RWPE2 (cell line): ENCODE data around the gene USP40.

ENCODE experiments used
- ATAC-seq: fragments of 200-7000 bp; cut with Tn5 transposase; 3 replicates; pipeline ENCODE4 v1.9.1; 2021; ENCODE audit warnings: low read depth
- DNase-seq: peaks from one replicate; pipeline ENCODE4 v3.0.0-alpha.2; 2020; ENCODE audit warnings: low spot score
- H3K27ac ChIP-seq: fragments of 450-650 bp; 2 replicates; pipeline ENCODE4 v1.5.1; 2017; ENCODE audit warnings: mild to moderate bottlenecking; ENCODE audit not compliant: poor library complexity, severe bottlenecking
- H3K27me3 ChIP-seq: fragments of 250-450 bp; sonication (Bioruptor Pico); 2 replicates; pipeline ENCODE4 v1.5.1; 2021; ENCODE audit warnings: mild to moderate bottlenecking, moderate library complexity; ENCODE audit not compliant: insufficient read depth, poor library complexity, severe bottlenecking
- H3K36me3 ChIP-seq: fragments of 250-450 bp; sonication (Bioruptor Pico); 2 replicates; pipeline ENCODE4 v1.5.1; 2020; ENCODE audit warnings: low read depth, mild to moderate bottlenecking, moderate library complexity
- H3K4me1 ChIP-seq: fragments of 250-450 bp; sonication (Bioruptor Pico); 2 replicates; pipeline ENCODE4 v1.5.1; 2021; ENCODE audit warnings: mild to moderate bottlenecking, moderate library complexity; ENCODE audit not compliant: insufficient read depth, poor library complexity, severe bottlenecking
- H3K4me3 ChIP-seq: fragments of 250-450 bp; sonication (Bioruptor Pico); 2 replicates; pipeline ENCODE4 v1.5.1; 2021; ENCODE audit warnings: mild to moderate bottlenecking, moderate library complexity; ENCODE audit not compliant: severe bottlenecking
- H3K9me3 ChIP-seq: fragments of 250-450 bp; sonication (Bioruptor Pico); 2 replicates; pipeline ENCODE4 v1.5.1; 2021; ENCODE audit warnings: mild to moderate bottlenecking, moderate library complexity; ENCODE audit not compliant: severe bottlenecking
- TF ChIP-seq, protein P1 (sequence below): fragments of 450-650 bp; IDR thresholded peaks from one replicate; pipeline ENCODE4 v1.5.1; 2017; ENCODE audit warnings: mild to moderate bottlenecking, moderate library complexity; ENCODE audit not compliant: poor library complexity, severe bottlenecking

USP40 gene, protein sequence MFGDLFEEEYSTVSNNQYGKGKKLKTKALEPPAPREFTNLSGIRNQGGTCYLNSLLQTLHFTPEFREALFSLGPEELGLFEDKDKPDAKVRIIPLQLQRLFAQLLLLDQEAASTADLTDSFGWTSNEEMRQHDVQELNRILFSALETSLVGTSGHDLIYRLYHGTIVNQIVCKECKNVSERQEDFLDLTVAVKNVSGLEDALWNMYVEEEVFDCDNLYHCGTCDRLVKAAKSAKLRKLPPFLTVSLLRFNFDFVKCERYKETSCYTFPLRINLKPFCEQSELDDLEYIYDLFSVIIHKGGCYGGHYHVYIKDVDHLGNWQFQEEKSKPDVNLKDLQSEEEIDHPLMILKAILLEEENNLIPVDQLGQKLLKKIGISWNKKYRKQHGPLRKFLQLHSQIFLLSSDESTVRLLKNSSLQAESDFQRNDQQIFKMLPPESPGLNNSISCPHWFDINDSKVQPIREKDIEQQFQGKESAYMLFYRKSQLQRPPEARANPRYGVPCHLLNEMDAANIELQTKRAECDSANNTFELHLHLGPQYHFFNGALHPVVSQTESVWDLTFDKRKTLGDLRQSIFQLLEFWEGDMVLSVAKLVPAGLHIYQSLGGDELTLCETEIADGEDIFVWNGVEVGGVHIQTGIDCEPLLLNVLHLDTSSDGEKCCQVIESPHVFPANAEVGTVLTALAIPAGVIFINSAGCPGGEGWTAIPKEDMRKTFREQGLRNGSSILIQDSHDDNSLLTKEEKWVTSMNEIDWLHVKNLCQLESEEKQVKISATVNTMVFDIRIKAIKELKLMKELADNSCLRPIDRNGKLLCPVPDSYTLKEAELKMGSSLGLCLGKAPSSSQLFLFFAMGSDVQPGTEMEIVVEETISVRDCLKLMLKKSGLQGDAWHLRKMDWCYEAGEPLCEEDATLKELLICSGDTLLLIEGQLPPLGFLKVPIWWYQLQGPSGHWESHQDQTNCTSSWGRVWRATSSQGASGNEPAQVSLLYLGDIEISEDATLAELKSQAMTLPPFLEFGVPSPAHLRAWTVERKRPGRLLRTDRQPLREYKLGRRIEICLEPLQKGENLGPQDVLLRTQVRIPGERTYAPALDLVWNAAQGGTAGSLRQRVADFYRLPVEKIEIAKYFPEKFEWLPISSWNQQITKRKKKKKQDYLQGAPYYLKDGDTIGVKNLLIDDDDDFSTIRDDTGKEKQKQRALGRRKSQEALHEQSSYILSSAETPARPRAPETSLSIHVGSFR

DNA sequence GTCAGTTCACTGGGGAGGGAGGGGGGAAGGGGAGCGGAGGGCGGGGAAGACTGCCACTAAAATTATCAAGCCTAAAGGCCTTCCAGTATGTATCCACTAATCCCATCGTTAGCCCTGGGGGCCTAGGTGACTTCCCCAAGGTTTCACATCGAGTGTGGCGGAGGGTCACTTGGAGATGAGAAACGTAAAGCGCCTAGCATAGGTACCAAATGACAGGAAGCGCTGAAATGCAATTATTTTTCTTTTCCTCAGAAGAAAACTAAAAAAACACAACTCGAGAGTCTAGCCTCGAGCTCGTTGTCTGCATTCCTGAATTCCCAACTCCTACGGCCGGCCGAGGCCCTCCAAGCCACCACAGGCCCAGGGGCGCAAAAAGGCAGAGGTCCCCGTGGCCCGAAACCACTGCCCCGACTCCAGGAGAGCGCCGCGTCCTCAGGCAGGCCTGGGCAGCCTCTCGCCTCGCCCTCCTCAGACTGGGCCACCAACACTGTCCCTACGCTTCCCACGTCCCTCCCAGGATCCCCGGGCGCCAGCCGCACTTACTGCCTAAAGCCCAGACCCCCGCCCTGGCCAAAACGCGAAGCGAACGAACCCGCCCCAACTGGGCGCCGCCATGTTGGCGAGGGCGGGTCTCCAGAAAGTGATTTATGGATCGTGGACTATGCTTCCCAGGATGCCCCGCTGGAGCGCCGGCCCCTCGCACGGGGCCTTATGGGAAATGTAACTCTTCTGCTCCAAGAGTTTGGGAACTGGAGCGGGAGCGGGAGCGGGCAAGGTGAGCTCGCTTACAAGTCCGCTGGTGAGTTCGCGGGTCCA lies at the start of gene USP40:
Gene USP40, minus strand, starts transcription at position 642 of the 816 bp plus-strand sequence. CDS start 1,228 bp downstream, outside the sequence.
- Histone ChIP-seq H3K9me3 (no peaks in the 10 kb centered on the region), H3K4me1 (peaks cover 14% of the 10 kb centered on the region), H3K27me3 (no peaks in the 10 kb centered on the region), H3K27ac (peak within 1 kb of the TSS; percentile 77), H3K4me3 (peak within 1 kb of the TSS; percentile 84), H3K36me3 (peaks cover 30% of the 10 kb centered on the region)
- ATAC-seq (peak; percentile 99), DNase-seq (peak; percentile 82)
- TF ChIP-seq, protein P1, sequence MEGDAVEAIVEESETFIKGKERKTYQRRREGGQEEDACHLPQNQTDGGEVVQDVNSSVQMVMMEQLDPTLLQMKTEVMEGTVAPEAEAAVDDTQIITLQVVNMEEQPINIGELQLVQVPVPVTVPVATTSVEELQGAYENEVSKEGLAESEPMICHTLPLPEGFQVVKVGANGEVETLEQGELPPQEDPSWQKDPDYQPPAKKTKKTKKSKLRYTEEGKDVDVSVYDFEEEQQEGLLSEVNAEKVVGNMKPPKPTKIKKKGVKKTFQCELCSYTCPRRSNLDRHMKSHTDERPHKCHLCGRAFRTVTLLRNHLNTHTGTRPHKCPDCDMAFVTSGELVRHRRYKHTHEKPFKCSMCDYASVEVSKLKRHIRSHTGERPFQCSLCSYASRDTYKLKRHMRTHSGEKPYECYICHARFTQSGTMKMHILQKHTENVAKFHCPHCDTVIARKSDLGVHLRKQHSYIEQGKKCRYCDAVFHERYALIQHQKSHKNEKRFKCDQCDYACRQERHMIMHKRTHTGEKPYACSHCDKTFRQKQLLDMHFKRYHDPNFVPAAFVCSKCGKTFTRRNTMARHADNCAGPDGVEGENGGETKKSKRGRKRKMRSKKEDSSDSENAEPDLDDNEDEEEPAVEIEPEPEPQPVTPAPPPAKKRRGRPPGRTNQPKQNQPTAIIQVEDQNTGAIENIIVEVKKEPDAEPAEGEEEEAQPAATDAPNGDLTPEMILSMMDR = no peak

DNA sequence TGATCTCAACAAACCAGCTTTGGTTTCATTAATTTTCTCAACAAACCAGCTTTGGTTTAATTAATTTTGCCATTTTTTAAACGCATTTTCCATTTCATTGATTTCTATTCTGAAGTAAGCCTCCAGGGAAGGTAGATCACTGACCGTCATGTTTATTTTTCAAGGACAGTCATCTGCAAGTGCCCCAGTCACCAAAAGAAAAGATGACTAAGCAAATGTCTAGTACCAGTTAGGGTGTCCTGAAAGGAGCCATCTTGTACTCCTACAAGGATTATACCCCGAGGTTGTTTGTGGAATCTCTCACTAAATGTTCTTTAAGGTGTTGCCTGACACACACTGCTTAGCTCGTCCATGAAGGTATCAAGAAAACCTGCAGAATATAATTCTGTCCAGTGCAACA lies 44.7 kb upstream of the USP40 start:
- DNase-seq = no peak
- no peak for ATAC-seq
- Histone ChIP-seq H3K4me3 (no peak overlapping the region), H3K27ac (no peak overlapping the region), H3K9me3 (no peaks in the 10 kb centered on the region), H3K36me3 (no peaks in the 10 kb centered on the region), H3K27me3 (no peaks in the 10 kb centered on the region), H3K4me1 (no peaks in the 10 kb centered on the region)
- TF ChIP-seq, protein P1 = no peak

DNA sequence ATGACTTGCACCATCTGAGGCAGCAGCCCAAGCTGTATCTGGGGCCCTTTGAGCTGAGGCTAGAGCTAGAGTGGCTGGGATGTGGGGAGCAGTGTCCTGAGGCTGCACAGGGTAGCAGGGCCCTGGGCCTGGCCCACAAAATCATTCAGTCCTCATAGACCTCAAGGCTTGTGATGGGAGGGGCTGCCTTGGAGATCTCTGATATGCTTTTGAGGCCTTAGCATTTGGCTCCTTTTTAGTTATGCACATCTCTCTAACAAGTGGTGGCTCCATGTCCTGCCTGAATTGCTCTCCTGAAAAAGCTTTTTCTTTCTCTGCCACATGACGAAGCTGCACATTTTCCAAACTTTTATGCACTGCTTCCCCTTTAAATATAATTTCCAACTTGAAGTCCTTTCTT lies 39.1 kb upstream of the USP40 start:
- DNase-seq (no peak), ATAC-seq (no peak)
- Histone ChIP-seq H3K27me3 (no peaks in the 10 kb centered on the region), H3K27ac (no peak overlapping the region), H3K9me3 (no peaks in the 10 kb centered on the region), H3K4me1 (no peaks in the 10 kb centered on the region), H3K36me3 (no peaks in the 10 kb centered on the region), H3K4me3 (no peak overlapping the region)
- TF ChIP-seq, protein P1 = no peak

DNA sequence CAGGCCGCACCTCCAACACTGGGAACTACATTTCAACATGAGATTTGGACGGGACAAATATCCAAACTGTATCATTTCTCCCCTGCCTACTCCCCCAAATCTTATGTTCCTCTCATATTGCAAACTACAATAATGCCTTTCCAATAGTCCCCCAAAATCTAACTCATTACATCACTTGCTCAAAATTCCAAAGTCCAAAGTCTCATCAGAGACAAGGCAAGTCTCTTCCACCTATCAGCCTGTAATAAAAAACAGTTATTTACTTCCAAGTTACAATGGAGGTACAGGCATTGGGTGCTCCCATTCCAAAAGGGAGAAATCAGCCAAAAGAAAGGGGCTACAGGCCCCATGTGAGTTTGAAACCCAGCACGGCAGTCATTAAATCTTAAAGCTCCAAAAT lies 38.2 kb upstream of the USP40 start:
- no peak for ATAC-seq
- no peak for DNase-seq

More for the DNA sequence above, 38.2 kb upstream of the USP40 start:
- Histone ChIP-seq H3K27ac (no peak overlapping the region), H3K36me3 (no peaks in the 10 kb centered on the region), H3K9me3 (no peaks in the 10 kb centered on the region), H3K27me3 (no peaks in the 10 kb centered on the region), H3K4me1 (no peaks in the 10 kb centered on the region), H3K4me3 (no peak overlapping the region)
- TF ChIP-seq, protein P1 = no peak
